Stomach (tissue), 9 donors: Measurements from ENCODE around the gene CCDC6. TPM values are rescaled to one million over a fixed set of nuclear protein-coding genes. Genes with fewer than 3 reads are reported as not detected.
"Not testable (repeated sequence)": the region's sequence is repeated elsewhere in the genome, so short reads cannot be mapped to it uniquely, and the experiment has no call there.

Source experiments
- DNase-seq, 2 donors: peaks; one replicate each; pipeline versions ENCODE4 v3.0.0 to v3.0.0-alpha.2; 2013 to 2019
- H3K27ac ChIP-seq, 5 donors: fragments of 200-600 bp in 4 of 5; sonication (generic) in 4 of 5; one replicate each; pipeline ENCODE4 v1.5.1; 2013 to 2019; ENCODE audit warnings: mild to moderate bottlenecking in 1 of 5, moderate library complexity in 1 of 5
- H3K27me3 ChIP-seq, 3 donors: fragments of 200-600 bp; sonication (generic); one replicate each; pipeline ENCODE4 v1.5.1; 2017 to 2019; ENCODE audit warnings: mixed run types in 1 of 3
- H3K36me3 ChIP-seq, 4 donors: fragments of 200-600 bp; sonication (generic); 1 replicate in 3 of 4; 2 replicates in 1 of 4; pipeline ENCODE4 v1.5.1; 2016 to 2019
- H3K4me1 ChIP-seq, 4 donors: fragments of 200-600 bp; sonication (generic); one replicate each; pipeline ENCODE4 v1.5.1; 2016 to 2019
- H3K4me3 ChIP-seq, 4 donors: fragments of 200-600 bp; sonication (generic) in 3 of 4; one replicate each; pipeline ENCODE4 v1.5.1; 2016 to 2019; ENCODE audit warnings: mild to moderate bottlenecking in 1 of 4
- H3K9me3 ChIP-seq, 4 donors: fragments of 200-600 bp; sonication (generic); one replicate each; pipeline ENCODE4 v1.5.1; 2016 to 2019
- CTCF ChIP-seq, 7 experiments: fragments of 450-650 bp in 4 of 7; fragments of 200-600 bp in 3 of 7; sonication (generic) in 3 of 7; IDR thresholded peaks; one replicate each; pipeline ENCODE4 v1.5.1; 2016 to 2019; ENCODE audit warnings: antibody characterized with exemption in 7 of 7, control low read depth in 2 of 7, mild to moderate bottlenecking in 1 of 7
- EP300 ChIP-seq: sonication (generic); formaldehyde crosslinking; IDR thresholded peaks from one replicate; pipeline ENCODE4 v1.6.1; 2017; ENCODE audit warnings: antibody characterized with exemption
- POLR2A ChIP-seq, 4 donors: fragments of 450-650 bp; IDR thresholded peaks; one replicate each; pipeline ENCODE4 v1.6.1; 2016; ENCODE audit warnings: antibody characterized with exemption in 4 of 4, control low read depth in 2 of 4, mild to moderate bottlenecking in 1 of 4, moderate library complexity in 1 of 4
- POLR2AphosphoS5 ChIP-seq, 3 donors: sonication (generic); formaldehyde crosslinking; IDR thresholded peaks; one replicate each; pipeline ENCODE4 v1.6.1; 2016; ENCODE audit warnings: antibody characterized with exemption in 3 of 3
- WGBS, 5 donors: extraction: QIAGEN DNeasy Blood & Tissue Kit in 3 of 5; methylation state at CpG; one replicate each; pipeline versions ENCODE4 v1.1.5 to v1.1.7; 2013 to 2018; 5-methylcytosine and 5-hydroxymethylcytosine counted together
- intact Hi-C: fragments of 100-400 bp; cut with DNase I; formaldehyde crosslinking; loops from one replicate; pipeline ENCODE4 v1.15.1; 2023; ENCODE audit warnings: low total_unique reads
- polyA plus RNA-seq, 3 donors: library from polyadenylated mRNA; stranded (reverse); fragments of 200-250 nt; gene quantifications; one replicate each; pipeline ENCODE4 v1.2.3, GENCODE V29; 2013
- total RNA-seq, 5 donors: library from RNA; depleted of rRNA; stranded (reverse); fragments of >200 nt; gene quantifications; one replicate each; pipeline versions ENCODE4 v1.1.0 to v1.2.3, GENCODE V29; 2014 to 2016
- donor health status: healthy with polysubstance abuse.
- donor health status: Bipolar disorder and iron deficiency.
- donor health status: healthy.

The CCDC6 gene
- total and polyA plus RNA-seq, 8 donors = 12.5 to 56.0 (median 17.0) TPM

GRCh38 chr10:59748834-59749233 is 157.5 kb downstream of the CCDC6 start:
- H3K4me1 ChIP-seq = no peaks in the 10 kb centered on the region
- H3K27me3 ChIP-seq = no peaks in the 10 kb centered on the region
- 46 to 74% (median 67%) methylated on average over 1 of the region's 1 CpG for WGBS, 5 donors
- no peaks in the 10 kb centered on the region for H3K9me3 ChIP-seq
- peak in 1 of 2 donors; percentile 29 for DNase-seq
- no peaks in the 10 kb centered on the region for H3K36me3 ChIP-seq
- TF ChIP-seq CTCF (IDR thresholded peaks at IDR 0.05) (no peak), EP300 (no peak), POLR2AphosphoS5 (IDR thresholded peaks at IDR 0.05) (no peak), POLR2A (IDR thresholded peaks at IDR 0.05) (no peak)
- no peak overlapping the region for H3K27ac ChIP-seq
- intact Hi-C loops = no loop called here
- no peak overlapping the region for H3K4me3 ChIP-seq

- intact Hi-C loops = no loop called here
Measured at GRCh38 chr10:59745163-59745650, 161.1 kb downstream of the CCDC6 start.

GRCh38 chr10:59744762-59745161 is 161.6 kb downstream of the CCDC6 start:
- H3K36me3 ChIP-seq, H3K9me3 ChIP-seq, DNase-seq, H3K4me1 ChIP-seq, intact Hi-C loops, H3K4me3 ChIP-seq, H3K27me3 ChIP-seq: not testable (repeated sequence)
- WGBS, 5 donors = 32 to 59% (median 35%) methylated on average over 6 of the region's 6 CpGs
- H3K27ac ChIP-seq = peak overlapping the region in 1 of 5 donors; percentile 42

More at GRCh38 chr10:59745163-59745650, 161.1 kb downstream of the CCDC6 start:
- H3K36me3 ChIP-seq = no peaks in the 10 kb centered on the region
- H3K4me1 ChIP-seq = no peaks in the 10 kb centered on the region
- H3K27me3 ChIP-seq = no peaks in the 10 kb centered on the region
- peak in 1 of 2 donors; percentile 6 for DNase-seq
- no peak overlapping the region for H3K4me3 ChIP-seq
- peak overlapping the region in 1 of 5 donors; percentile 42 for H3K27ac ChIP-seq
- no peaks in the 10 kb centered on the region for H3K9me3 ChIP-seq
- TF ChIP-seq POLR2A (IDR thresholded peaks at IDR 0.05) (no peak), CTCF (IDR thresholded peaks at IDR 0.05) (no peak), EP300 (no peak), POLR2AphosphoS5 (IDR thresholded peaks at IDR 0.05) (no peak)
- WGBS, 5 donors = 19 to 52% (median 37%) methylated on average over 2 of the region's 2 CpGs

GRCh38 chr10:59744156-59744555 is 162.2 kb downstream of the CCDC6 start:
- DNase-seq, H3K36me3 ChIP-seq, H3K4me3 ChIP-seq, H3K27me3 ChIP-seq, H3K9me3 ChIP-seq, H3K4me1 ChIP-seq, H3K27ac ChIP-seq, intact Hi-C loops: not testable (repeated sequence)
- 92 to 94% (median 92%) methylated on average over 17 to 32 of the region's 32 CpGs for WGBS, 5 donors

GRCh38 chr10:59741583-59741982 is 164.8 kb downstream of the CCDC6 start:
- Histone ChIP-seq H3K27ac (no peak overlapping the region), H3K27me3 (no peaks in the 10 kb centered on the region), H3K4me3 (no peak overlapping the region), H3K36me3 (no peaks in the 10 kb centered on the region), H3K9me3 (no peaks in the 10 kb centered on the region), H3K4me1 (no peaks in the 10 kb centered on the region)
- DNase-seq = no peak
- intact Hi-C loops = no loop called here
- TF ChIP-seq EP300 (no peak), CTCF (IDR thresholded peaks at IDR 0.05) (no peak), POLR2A (IDR thresholded peaks at IDR 0.05) (no peak), POLR2AphosphoS5 (IDR thresholded peaks at IDR 0.05) (no peak)
- WGBS, 5 donors = 85 to 91% (median 86%) methylated on average over 5 of the region's 5 CpGs
